Measurements from ENCODE around the gene TRMT10C.
"Not testable (repeated sequence)": the region's sequence is repeated elsewhere in the genome, so short reads cannot be mapped to it uniquely, and the experiment has no call there.

Gene TRMT10C

GRCh38 chr3:101548527-101549105, 13.1 kb upstream of the TRMT10C start:
- no peak for DNase-seq

GRCh38 chr3:101549473-101549872, 12.2 kb upstream of the TRMT10C start:
- DNase-seq, result no peak

- DNase-seq, result not testable (repeated sequence)
These were observed 10.1 kb upstream of the TRMT10C start for GRCh38 chr3:101551359-101552081.

- not testable (repeated sequence) for DNase-seq
These were observed 8.3 kb upstream of the TRMT10C start for GRCh38 chr3:101553381-101553780.

- DNase-seq, result no peak
These were observed 5.6 kb upstream of the TRMT10C start for GRCh38 chr3:101556064-101556463.

GRCh38 chr3:101567528-101568317, 6.1 kb downstream of the TRMT10C start:
- peak in 1 of 5 donors; percentile 20 for DNase-seq

GRCh38 chr3:101571028-101571895, 9.6 kb downstream of the TRMT10C start:
- peak in 1 of 5 donors; percentile 29 for DNase-seq

- peak; percentile 96 to 99 (median 98) for DNase-seq
These were observed 12.1 kb downstream of the TRMT10C start, which contains the start of gene PCNP for GRCh38 chr3:101573449-101574387. Gene PCNP, plus strand, starts transcription at chr3:101574180. Its CDS starts 36 bp downstream, at chr3:101574216.

GRCh38 chr3:101574388-101575112, 12.9 kb downstream of the TRMT10C start:
- DNase-seq, result peak in 2 of 5 donors; percentile 11 to 68

- no peak for DNase-seq
These were observed 15.6 kb downstream of the TRMT10C start for GRCh38 chr3:101577286-101577685.

GRCh38 chr3:101588616-101589015, 26.9 kb downstream of the TRMT10C start:
- DNase-seq, result no peak

- no peak for DNase-seq
These were observed 29.4 kb downstream of the TRMT10C start for GRCh38 chr3:101591071-101591470.

GRCh38 chr3:101602731-101603130, 41.1 kb downstream of the TRMT10C start:
- DNase-seq, result no peak

- no peak for DNase-seq
These were observed 41.5 kb downstream of the TRMT10C start for GRCh38 chr3:101603184-101603583.

GRCh38 chr3:101605398-101605797, 43.7 kb downstream of the TRMT10C start:
- DNase-seq, result not testable (repeated sequence)

- no peak for DNase-seq
These were observed 49.4 kb downstream of the TRMT10C start for GRCh38 chr3:101611023-101611422.

- DNase-seq, result not testable (repeated sequence)
These were observed 51.3 kb downstream of the TRMT10C start for GRCh38 chr3:101613014-101613413.

- no peak for DNase-seq
These were observed 53.9 kb downstream of the TRMT10C start for GRCh38 chr3:101615525-101615924.
